Activated B cell treated with CpG ODN at 0.5 μM for 24 hours (primary cell): ENCODE results near the gene TMEM25. TPM values are rescaled to one million over a fixed set of nuclear protein-coding genes. Genes with fewer than 3 reads are reported as not detected.
"Not testable (repeated sequence)": the region's sequence is repeated elsewhere in the genome, so short reads cannot be mapped to it uniquely, and the experiment has no call there.

Experiments used
- ATAC-seq: fragments of 200-7000 bp; cut with Tn5 transposase; one replicate; pipeline ENCODE4 v1.10.0; 2021; ENCODE audit warnings: low read depth, mild to moderate bottlenecking, moderate library complexity
- CTCF ChIA-PET: fragments of 350-600 bp; sonication (Branson Sonifier 250); formaldehyde crosslinking; loops from one replicate; lab custom pipeline; 2021; ENCODE audit warnings: antibody characterized with exemption; lab: Charles Lee
- POLR2A ChIA-PET: fragments of 350-600 bp; sonication (Branson Sonifier 250); formaldehyde crosslinking; loops from one replicate; lab custom pipeline; 2021; ENCODE audit warnings: antibody characterized with exemption; lab: Charles Lee
- DNase-seq: peaks from one replicate; pipeline ENCODE4 v3.0.0; 2022
- H3K27ac Mint-ChIP-seq: one replicate; pipeline ENCODE4 v1.8.0; 2020; ENCODE audit warnings: mixed read lengths
- H3K27me3 Mint-ChIP-seq: one replicate; pipeline ENCODE4 v1.8.0; 2021; ENCODE audit warnings: mixed read lengths
- H3K36me3 Mint-ChIP-seq: one replicate; pipeline ENCODE4 v1.8.0; 2021; ENCODE audit warnings: low read depth, mixed read lengths
- H3K4me1 Mint-ChIP-seq: one replicate; pipeline ENCODE4 v1.8.0; 2021; ENCODE audit warnings: mixed read lengths
- H3K4me3 Mint-ChIP-seq: one replicate; pipeline ENCODE4 v1.8.0; 2020; ENCODE audit warnings: mild to moderate bottlenecking, mixed read lengths
- H3K9me3 Mint-ChIP-seq: one replicate; pipeline ENCODE4 v1.8.0; 2020; ENCODE audit warnings: mixed read lengths
- intact Hi-C: fragments of 100-400 bp; cut with micrococcal nuclease; formaldehyde crosslinking; loops from one replicate; pipeline ENCODE4 v1.15.1; 2024
- total RNA-seq: library from RNA; stranded (reverse); gene quantifications from 2 replicates; pipeline ENCODE4 v1.2.3, GENCODE V29; 2022
- TF ChIP-seq, protein P1 (sequence below): fragments of 200-600 bp; IDR thresholded peaks from one replicate; pipeline ENCODE4 v1.8.0; 2022; ENCODE audit warnings: antibody characterized with exemption, mild to moderate bottlenecking

Gene TMEM25
- total RNA-seq, 1 donor from 2014 or later, result 12.5 TPM

GRCh38 chr11:118574636-118575035 lies 43.6 kb downstream of the TMEM25 start:
- Mint-ChIP-seq H3K4me1 (peaks cover 53% of the 10 kb centered on the region), H3K27ac (no peak overlapping the region), H3K27me3 (no peaks in the 10 kb centered on the region), H3K4me3 (no peak overlapping the region), H3K36me3 (peaks cover 29% of the 10 kb centered on the region), H3K9me3 (no peaks in the 10 kb centered on the region)
- TF ChIP-seq, protein P1, sequence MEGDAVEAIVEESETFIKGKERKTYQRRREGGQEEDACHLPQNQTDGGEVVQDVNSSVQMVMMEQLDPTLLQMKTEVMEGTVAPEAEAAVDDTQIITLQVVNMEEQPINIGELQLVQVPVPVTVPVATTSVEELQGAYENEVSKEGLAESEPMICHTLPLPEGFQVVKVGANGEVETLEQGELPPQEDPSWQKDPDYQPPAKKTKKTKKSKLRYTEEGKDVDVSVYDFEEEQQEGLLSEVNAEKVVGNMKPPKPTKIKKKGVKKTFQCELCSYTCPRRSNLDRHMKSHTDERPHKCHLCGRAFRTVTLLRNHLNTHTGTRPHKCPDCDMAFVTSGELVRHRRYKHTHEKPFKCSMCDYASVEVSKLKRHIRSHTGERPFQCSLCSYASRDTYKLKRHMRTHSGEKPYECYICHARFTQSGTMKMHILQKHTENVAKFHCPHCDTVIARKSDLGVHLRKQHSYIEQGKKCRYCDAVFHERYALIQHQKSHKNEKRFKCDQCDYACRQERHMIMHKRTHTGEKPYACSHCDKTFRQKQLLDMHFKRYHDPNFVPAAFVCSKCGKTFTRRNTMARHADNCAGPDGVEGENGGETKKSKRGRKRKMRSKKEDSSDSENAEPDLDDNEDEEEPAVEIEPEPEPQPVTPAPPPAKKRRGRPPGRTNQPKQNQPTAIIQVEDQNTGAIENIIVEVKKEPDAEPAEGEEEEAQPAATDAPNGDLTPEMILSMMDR, result no peak
- no peak for DNase-seq
- intact Hi-C loops, result loop anchor here (1.0 to 5.0 kb wide), 2 partner anchors 8 to 137 kb away; partner anchors contain the start of gene KMT2A
- POLR2A ChIA-PET, result no interaction called here
- no peak for ATAC-seq
- CTCF ChIA-PET, result no interaction called here

GRCh38 chr11:118577995-118578394 lies 47.0 kb downstream of the TMEM25 start:
- H3K4me1 Mint-ChIP-seq, result peaks cover 44% of the 10 kb centered on the region

GRCh38 chr11:118581057-118581456 lies 50.1 kb downstream of the TMEM25 start:
- H3K36me3 Mint-ChIP-seq, result peaks cover 50% of the 10 kb centered on the region
- H3K27me3 Mint-ChIP-seq, result no peaks in the 10 kb centered on the region
- no peak overlapping the region for H3K27ac Mint-ChIP-seq
- ATAC-seq (no peak), DNase-seq (no peak)
- H3K9me3 Mint-ChIP-seq, result no peaks in the 10 kb centered on the region
- no peak overlapping the region for H3K4me3 Mint-ChIP-seq
- CTCF ChIA-PET, result no interaction called here
- peaks cover 15% of the 10 kb centered on the region for H3K4me1 Mint-ChIP-seq
- TF ChIP-seq, protein P1, result no peak
- intact Hi-C loops, result no loop called here
- POLR2A ChIA-PET, result no interaction called here

More at GRCh38 chr11:118577995-118578394, 47.0 kb downstream of the TMEM25 start:
- H3K9me3 Mint-ChIP-seq, ATAC-seq, H3K27me3 Mint-ChIP-seq, DNase-seq, POLR2A ChIA-PET, intact Hi-C loops, CTCF ChIA-PET, H3K4me3 Mint-ChIP-seq, H3K27ac Mint-ChIP-seq: not testable (repeated sequence)
- peaks cover 34% of the 10 kb centered on the region for H3K36me3 Mint-ChIP-seq

Other genes starting within 250 kb of the TMEM25 start
- 0.59 and 0.95 TPM in 2 replicates for gene CD3E, start 226.5 kb upstream of the TMEM25 start, total RNA-seq
- gene CD3D, start 188.5 kb upstream of the TMEM25 start, total RNA-seq, result 1.8 TPM in 1 of 2 replicates, not detected in the other
- gene CD3G, start 186.8 kb upstream of the TMEM25 start, total RNA-seq, result 0.20 TPM in 1 of 2 replicates, not detected in the other
- gene UBE4A, start 171.6 kb upstream of the TMEM25 start, total RNA-seq, result 28.4 and 34.2 TPM in 2 replicates
- 199 and 230 TPM in 2 replicates for gene ATP5MG, start 129.6 kb upstream of the TMEM25 start, total RNA-seq
- 104 and 117 TPM in 2 replicates for gene KMT2A, start 94.7 kb upstream of the TMEM25 start, total RNA-seq
- 0.32 and 0.44 TPM in 2 replicates for gene TTC36, start 3.7 kb upstream of the TMEM25 start, total RNA-seq
- 13.8 and 13.9 TPM in 2 replicates for gene IFT46, start 34.7 kb downstream of the TMEM25 start, total RNA-seq
- 91.3 and 94.7 TPM in 2 replicates for gene ARCN1, start 41.2 kb downstream of the TMEM25 start, total RNA-seq
- 1.3 and 2.6 TPM in 2 replicates for gene PHLDB1, start 76.4 kb downstream of the TMEM25 start, total RNA-seq
- not detected in 2 replicates for gene TREH, start 148.5 kb downstream of the TMEM25 start, total RNA-seq